ENCODE results near the gene NRG2. TPM values are rescaled to one million over a fixed set of nuclear protein-coding genes. Genes with fewer than 3 reads are reported as not detected.
A peak's percentile ranks its signal among the peaks of the same experiment; 100 is the strongest.

Gene NRG2
- total and polyA plus RNA-seq, 7 experiments from 2014 or later, result 0.05 to 0.22 (median 0.12) TPM; not detected in 3

GRCh38 chr5:139900546-139901250, 142.4 kb downstream of the NRG2 start:
- Histone ChIP-seq H3K36me3 (ENCODE audit: control insufficient read depth in 2 of 3, insufficient read depth in 3 of 3, low read length in 3 of 3) (no peaks in the 10 kb centered on the region), H3K27me3 (ENCODE audit: control insufficient read depth in 2 of 2, insufficient read depth in 2 of 2, low read length in 2 of 2) (peaks cover 0 to 4% of the 10 kb centered on the region in 2 donors), H3K27ac (ENCODE audit: low read depth, low read length) (no peak overlapping the region), H3K4me1 (ENCODE audit: control insufficient read depth in 2 of 2, insufficient read depth in 2 of 2, low read length in 2 of 2) (no peaks in the 10 kb centered on the region), H3K9me3 (ENCODE audit: control insufficient read depth in 2 of 3, low read length in 3 of 3) (no peaks in the 10 kb centered on the region), H3K4me3 (ENCODE audit: low read length) (no peak overlapping the region)
- ATAC-seq, result no peak
- CTCF ChIA-PET, result no interaction called here
- peaks cover 0 to 7% (median 5%) of the 10 kb centered on the region in 7 donors for H3K4me1 Mint-ChIP-seq
- no peaks in the 10 kb centered on the region for H3K36me3 Mint-ChIP-seq
- H3K4me3 Mint-ChIP-seq, result no peak overlapping the region
- POLR2A ChIA-PET, result no interaction called here
- H3K27me3 Mint-ChIP-seq, result peaks cover 30 to 43% (median 33%) of the 10 kb centered on the region in 5 donors
- no peak overlapping the region for H3K27ac Mint-ChIP-seq
- no peak for DNase-seq
- no peaks in the 10 kb centered on the region for H3K9me3 Mint-ChIP-seq
- intact Hi-C loops (cut with micrococcal nuclease), result no loop called here

DNA sequence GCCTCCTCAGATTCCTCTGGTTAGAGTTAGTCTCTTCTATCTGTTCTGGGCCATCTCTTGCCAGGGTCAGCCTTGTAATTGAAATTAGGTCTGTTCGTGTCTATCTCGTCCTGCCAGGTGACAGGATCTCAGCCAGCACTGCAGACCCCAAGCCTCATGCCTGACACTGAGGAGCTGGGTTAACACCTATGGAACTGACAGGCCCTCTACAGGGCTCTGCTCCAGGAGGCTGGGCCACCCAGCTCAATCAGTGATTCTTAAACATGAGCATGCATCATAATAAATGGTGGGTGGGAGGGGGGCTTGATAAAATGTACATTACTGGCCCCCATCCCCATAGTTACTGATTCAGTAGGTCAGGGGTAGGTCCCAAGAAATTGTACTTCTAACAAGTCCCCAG, 144.1 kb downstream of the NRG2 start:
- ATAC-seq, result no peak
- Histone ChIP-seq H3K27ac (ENCODE audit: low read depth, low read length) (no peak overlapping the region), H3K4me3 (ENCODE audit: low read length) (no peak overlapping the region), H3K36me3 (ENCODE audit: control insufficient read depth in 2 of 3, insufficient read depth in 3 of 3, low read length in 3 of 3) (no peaks in the 10 kb centered on the region), H3K4me1 (ENCODE audit: control insufficient read depth in 2 of 2, insufficient read depth in 2 of 2, low read length in 2 of 2) (no peaks in the 10 kb centered on the region), H3K9me3 (ENCODE audit: control insufficient read depth in 2 of 3, low read length in 3 of 3) (no peaks in the 10 kb centered on the region), H3K27me3 (ENCODE audit: control insufficient read depth in 2 of 2, insufficient read depth in 2 of 2, low read length in 2 of 2) (peaks cover 0 to 4% of the 10 kb centered on the region in 2 donors)
- Mint-ChIP-seq H3K4me3 (no peak overlapping the region), H3K27ac (no peak overlapping the region), H3K36me3 (no peaks in the 10 kb centered on the region), H3K27me3 (peaks cover 30 to 43% (median 33%) of the 10 kb centered on the region in 5 donors), H3K4me1 (peaks cover 0 to 7% (median 5%) of the 10 kb centered on the region in 7 donors), H3K9me3 (no peaks in the 10 kb centered on the region)
- ChIA-PET CTCF (no interaction called here), POLR2A (interaction anchor here (0.6 kb wide), 1 partner anchor 10 kb away, joined by 3 read pairs; no protein-coding TSS in a partner anchor)
- DNase-seq, result no peak
- intact Hi-C loops (cut with micrococcal nuclease), result no loop called here

GRCh38 chr5:139897982-139898381, 145.1 kb downstream of the NRG2 start:
- H3K27me3 Mint-ChIP-seq, result peaks cover 24 to 37% (median 27%) of the 10 kb centered on the region in 5 donors
- Histone ChIP-seq H3K27ac (ENCODE audit: low read depth, low read length) (no peak overlapping the region), H3K36me3 (ENCODE audit: control insufficient read depth in 2 of 3, insufficient read depth in 3 of 3, low read length in 3 of 3) (no peaks in the 10 kb centered on the region), H3K27me3 (ENCODE audit: control insufficient read depth in 2 of 2, insufficient read depth in 2 of 2, low read length in 2 of 2) (peaks cover 0 to 4% of the 10 kb centered on the region in 2 donors), H3K4me1 (ENCODE audit: control insufficient read depth in 2 of 2, insufficient read depth in 2 of 2, low read length in 2 of 2) (no peaks in the 10 kb centered on the region), H3K9me3 (ENCODE audit: control insufficient read depth in 2 of 3, low read length in 3 of 3) (no peaks in the 10 kb centered on the region), H3K4me3 (ENCODE audit: low read length) (no peak overlapping the region)
- intact Hi-C loops (cut with micrococcal nuclease), result no loop called here
- DNase-seq (no peak), ATAC-seq (no peak)
- peaks cover 0 to 2% (median 0%) of the 10 kb centered on the region in 7 donors for H3K4me1 Mint-ChIP-seq
- H3K4me3 Mint-ChIP-seq, result no peak overlapping the region
- CTCF ChIA-PET, result no interaction called here
- POLR2A ChIA-PET, result no interaction called here
- no peaks in the 10 kb centered on the region for H3K9me3 Mint-ChIP-seq
- H3K27ac Mint-ChIP-seq, result no peak overlapping the region
- no peaks in the 10 kb centered on the region for H3K36me3 Mint-ChIP-seq

- ChIA-PET POLR2A (no interaction called here), CTCF (no interaction called here)
- H3K9me3 ChIP-seq (ENCODE audit: control insufficient read depth in 2 of 3, low read length in 3 of 3), result no peaks in the 10 kb centered on the region
- no peaks in the 10 kb centered on the region for H3K4me1 ChIP-seq (ENCODE audit: control insufficient read depth in 2 of 2, insufficient read depth in 2 of 2, low read length in 2 of 2)
- H3K4me3 Mint-ChIP-seq, result no peak overlapping the region
- peaks cover 0 to 4% of the 10 kb centered on the region in 2 donors for H3K27me3 ChIP-seq (ENCODE audit: control insufficient read depth in 2 of 2, insufficient read depth in 2 of 2, low read length in 2 of 2)
- no peaks in the 10 kb centered on the region for H3K9me3 Mint-ChIP-seq
- ATAC-seq, result peak; percentile 37
- H3K36me3 Mint-ChIP-seq, result no peaks in the 10 kb centered on the region
- no peak for DNase-seq
- H3K27ac Mint-ChIP-seq, result no peak overlapping the region
- no peak overlapping the region for H3K27ac ChIP-seq (ENCODE audit: low read depth, low read length)
- H3K4me3 ChIP-seq (ENCODE audit: low read length), result no peak overlapping the region
- H3K27me3 Mint-ChIP-seq, result peaks cover 18 to 31% (median 22%) of the 10 kb centered on the region in 5 donors
- H3K4me1 Mint-ChIP-seq, result peaks cover 0 to 2% (median 0%) of the 10 kb centered on the region in 7 donors
- intact Hi-C loops (cut with micrococcal nuclease), result no loop called here
- no peaks in the 10 kb centered on the region for H3K36me3 ChIP-seq (ENCODE audit: control insufficient read depth in 2 of 3, insufficient read depth in 3 of 3, low read length in 3 of 3)
Observed at GRCh38 chr5:139897342-139897741, 145.8 kb downstream of the NRG2 start.

GRCh38 chr5:139896718-139897117, 146.4 kb downstream of the NRG2 start:
- Mint-ChIP-seq H3K27ac (no peak overlapping the region), H3K4me3 (no peak overlapping the region), H3K9me3 (no peaks in the 10 kb centered on the region), H3K4me1 (peaks cover 0 to 2% (median 0%) of the 10 kb centered on the region in 7 donors), H3K36me3 (no peaks in the 10 kb centered on the region), H3K27me3 (peaks cover 14 to 30% (median 25%) of the 10 kb centered on the region in 5 donors)
- H3K4me1 ChIP-seq (ENCODE audit: control insufficient read depth in 2 of 2, insufficient read depth in 2 of 2, low read length in 2 of 2), result no peaks in the 10 kb centered on the region
- H3K4me3 ChIP-seq (ENCODE audit: low read length), result no peak overlapping the region
- ChIA-PET POLR2A (no interaction called here), CTCF (no interaction called here)
- no peaks in the 10 kb centered on the region for H3K9me3 ChIP-seq (ENCODE audit: control insufficient read depth in 2 of 3, low read length in 3 of 3)
- intact Hi-C loops (cut with micrococcal nuclease), result no loop called here
- no peak overlapping the region for H3K27ac ChIP-seq (ENCODE audit: low read depth, low read length)
- H3K27me3 ChIP-seq (ENCODE audit: control insufficient read depth in 2 of 2, insufficient read depth in 2 of 2, low read length in 2 of 2), result peaks cover 0 to 3% of the 10 kb centered on the region in 2 donors
- no peaks in the 10 kb centered on the region for H3K36me3 ChIP-seq (ENCODE audit: control insufficient read depth in 2 of 3, insufficient read depth in 3 of 3, low read length in 3 of 3)
- ATAC-seq, result no peak
- no peak for DNase-seq

- Histone ChIP-seq H3K36me3 (ENCODE audit: control insufficient read depth in 2 of 3, insufficient read depth in 3 of 3, low read length in 3 of 3) (no peaks in the 10 kb centered on the region), H3K4me3 (ENCODE audit: low read length) (no peak overlapping the region), H3K27ac (ENCODE audit: low read depth, low read length) (no peak overlapping the region), H3K9me3 (ENCODE audit: control insufficient read depth in 2 of 3, low read length in 3 of 3) (no peaks in the 10 kb centered on the region), H3K27me3 (ENCODE audit: control insufficient read depth in 2 of 2, insufficient read depth in 2 of 2, low read length in 2 of 2) (no peaks in the 10 kb centered on the region), H3K4me1 (ENCODE audit: control insufficient read depth in 2 of 2, insufficient read depth in 2 of 2, low read length in 2 of 2) (no peaks in the 10 kb centered on the region)
- no peak for DNase-seq
- Mint-ChIP-seq H3K27me3 (peaks cover 4 to 25% (median 18%) of the 10 kb centered on the region in 5 donors), H3K36me3 (no peaks in the 10 kb centered on the region), H3K27ac (no peak overlapping the region), H3K9me3 (no peaks in the 10 kb centered on the region), H3K4me3 (no peak overlapping the region), H3K4me1 (peaks cover 0 to 2% (median 0%) of the 10 kb centered on the region in 7 donors)
- ChIA-PET POLR2A (no interaction called here), CTCF (no interaction called here)
- intact Hi-C loops (cut with micrococcal nuclease), result no loop called here
- no peak for ATAC-seq
Observed at GRCh38 chr5:139895647-139896046, 147.5 kb downstream of the NRG2 start.

GRCh38 chr5:139895046-139895445, 148.1 kb downstream of the NRG2 start:
- no peak for ATAC-seq
- Mint-ChIP-seq H3K36me3 (no peaks in the 10 kb centered on the region), H3K9me3 (no peaks in the 10 kb centered on the region), H3K4me3 (no peak overlapping the region), H3K4me1 (peaks cover 0 to 2% (median 0%) of the 10 kb centered on the region in 7 donors), H3K27ac (no peak overlapping the region), H3K27me3 (peaks cover 3 to 28% (median 18%) of the 10 kb centered on the region in 5 donors)
- ChIA-PET POLR2A (no interaction called here), CTCF (no interaction called here)
- DNase-seq, result no peak
- H3K9me3 ChIP-seq (ENCODE audit: control insufficient read depth in 2 of 3, low read length in 3 of 3), result no peaks in the 10 kb centered on the region
- H3K27ac ChIP-seq (ENCODE audit: low read depth, low read length), result no peak overlapping the region
- intact Hi-C loops (cut with micrococcal nuclease), result no loop called here
- no peaks in the 10 kb centered on the region for H3K36me3 ChIP-seq (ENCODE audit: control insufficient read depth in 2 of 3, insufficient read depth in 3 of 3, low read length in 3 of 3)
- no peaks in the 10 kb centered on the region for H3K4me1 ChIP-seq (ENCODE audit: control insufficient read depth in 2 of 2, insufficient read depth in 2 of 2, low read length in 2 of 2)
- H3K4me3 ChIP-seq (ENCODE audit: low read length), result no peak overlapping the region
- no peaks in the 10 kb centered on the region for H3K27me3 ChIP-seq (ENCODE audit: control insufficient read depth in 2 of 2, insufficient read depth in 2 of 2, low read length in 2 of 2)
